GM12878 (cell line): ENCODE data around the gene ZNF790. TPM values are rescaled to one million over a fixed set of nuclear protein-coding genes. Genes with fewer than 3 reads are reported as not detected.

Source experiments
- ATAC-seq: fragments of 200-7000 bp; cut with Tn5 transposase; 3 replicates; pipeline ENCODE4 v1.9.1; 2020; ENCODE audit warnings: mild to moderate bottlenecking, moderate library complexity
- BruUV-seq: library from RNA; stranded (reverse); fragments of 400-500 nt; replicated peaks from 2 replicates; lab custom pipeline; 2021; lab: Mats Ljungman, UMichigan
- CTCF ChIA-PET: fragments of 300-600 bp; sonication (Branson Sonifier 250); formaldehyde crosslinking; extraction: SDS; loops from one replicate; lab custom pipeline; 2021; ENCODE audit warnings: inconsistent platforms; lab: Yijun Ruan, JAX
- POLR2A ChIA-PET: fragments of 350-600 bp; formaldehyde crosslinking; extraction: SDS; loops from one replicate; lab custom pipeline; 2021; ENCODE audit warnings: inconsistent platforms; lab: Charles Lee
- RAD21 ChIA-PET: fragments of 300-600 bp; sonication (Branson Sonifier 250); formaldehyde crosslinking; loops from one replicate; lab custom pipeline; 2023; ENCODE audit warnings: antibody characterized with exemption; ENCODE audit not compliant: unreplicated experiment; lab: Charles Lee
- SMC1A ChIA-PET: fragments of 300-600 bp; sonication (Branson Sonifier 250); formaldehyde crosslinking; loops from one replicate; lab custom pipeline; 2023; ENCODE audit not compliant: unreplicated experiment, uncharacterized antibody; lab: Charles Lee
- DNase-seq: peaks from one replicate; pipeline ENCODE4 v3.0.0-alpha.2; 2011; ENCODE audit warnings: low read depth, low spot score
- FAIRE-seq: peaks from 3 replicates; lab custom pipeline; 2011; peaks lifted over from hg19 to GRCh38; lab: Jason Lieb, UNC
- H2AFZ ChIP-seq: 2 replicates; pipeline ENCODE4 v1.6.0; 2011; ENCODE audit warnings: low read depth, low read length, control low read depth; ENCODE audit not compliant: control insufficient read depth
- H3K27ac ChIP-seq: 2 replicates; pipeline ENCODE4 v1.5.1; 2011; ENCODE audit warnings: control low read depth; ENCODE audit not compliant: control insufficient read depth, insufficient read depth
- H3K27me3 ChIP-seq, 2 experiments: replicated peaks in 1 of 2; 2 replicates each; pipeline versions ENCODE4 v1.6.0 to v1.6.1; 2011; ENCODE audit warnings: low read length in 1 of 2; ENCODE audit not compliant: control insufficient read depth in 2 of 2, insufficient read depth in 2 of 2
- H3K36me3 ChIP-seq, 2 experiments: 2 replicates each; pipeline ENCODE4 v1.5.1; 2011; ENCODE audit warnings: low read length in 1 of 2; ENCODE audit not compliant: control insufficient read depth in 2 of 2, insufficient read depth in 2 of 2
- H3K4me1 ChIP-seq: 2 replicates; pipeline ENCODE4 v1.6.1; 2011; ENCODE audit warnings: mild to moderate bottlenecking, low read length, moderate library complexity, mixed read lengths; ENCODE audit not compliant: control insufficient read depth, insufficient read depth
- H3K4me2 ChIP-seq: 2 replicates; pipeline ENCODE4 v1.6.0; 2011; ENCODE audit warnings: control low read depth; ENCODE audit not compliant: control insufficient read depth, insufficient read depth
- H3K4me3 ChIP-seq: fragments of 200-600 bp; sonication (generic); 2 replicates; pipeline ENCODE4 v1.5.1; 2016
- H3K79me2 ChIP-seq: 2 replicates; pipeline ENCODE4 v1.6.0; 2011; ENCODE audit warnings: low read length; ENCODE audit not compliant: control insufficient read depth, insufficient read depth
- H3K9ac ChIP-seq: 2 replicates; pipeline ENCODE4 v1.8.0; 2011; ENCODE audit warnings: low read length, control low read depth, mixed read lengths; ENCODE audit not compliant: control insufficient read depth, insufficient read depth
- H3K9me3 ChIP-seq: replicated peaks from 3 replicates; pipeline ENCODE4 v1.5.1; 2011; ENCODE audit warnings: mild to moderate bottlenecking, low read length; ENCODE audit not compliant: control insufficient read depth, insufficient read depth
- H4K20me1 ChIP-seq: 2 replicates; pipeline ENCODE4 v1.6.0; 2011; ENCODE audit not compliant: control insufficient read depth, insufficient read depth
- ASH2L ChIP-seq: fragments of 300-600, 200-600 bp; sonication (generic); IDR thresholded peaks from 2 replicates; pipeline ENCODE4 v1.6.1; 2017; ENCODE audit warnings: low read depth, mild to moderate bottlenecking, borderline replicate concordance
- CHD1 ChIP-seq: IDR thresholded peaks from 2 replicates; pipeline ENCODE4 v1.6.1; 2012; ENCODE audit warnings: low read depth, low read length, improper control_type of control experiment
- MTA3 ChIP-seq: IDR thresholded peaks from 2 replicates; pipeline ENCODE4 v1.6.1; 2012; ENCODE audit warnings: low read length, inconsistent platforms, borderline replicate concordance
- SIX5 ChIP-seq: IDR thresholded peaks from 2 replicates; pipeline ENCODE4 v1.6.1; 2011; ENCODE audit warnings: mild to moderate bottlenecking, low read depth, low read length, moderate library complexity; ENCODE audit not compliant: severe bottlenecking
- SMAD5 ChIP-seq: IDR thresholded peaks from 2 replicates; pipeline ENCODE4 v1.6.1; 2016; ENCODE audit warnings: antibody characterized with exemption, low read depth
- STAT1 ChIP-seq: fragments of 450-650 bp; conservative IDR thresholded peaks from 2 replicates; pipeline ENCODE4 v1.6.1; 2014; ENCODE audit warnings: antibody characterized with exemption, mild to moderate bottlenecking
- TAF1 ChIP-seq: IDR thresholded peaks from 2 replicates; pipeline ENCODE4 v1.6.1; 2011; ENCODE audit warnings: mild to moderate bottlenecking, low read depth, low read length, borderline replicate concordance
- ZNF622 ChIP-seq: fragments of 450-650 bp; IDR thresholded peaks from 2 replicates; pipeline ENCODE4 v1.6.1; 2017; ENCODE audit warnings: mild to moderate bottlenecking, inconsistent platforms
- WGBS: methylation state at CpG from one replicate; pipeline ENCODE4 v1.1.6; 2016; ENCODE audit warnings: low lambda C conversion rate; ENCODE audit not compliant: insufficient replicate concordance, insufficient coverage; ENCODE audit errors: missing lambda C conversion rate; 5-methylcytosine and 5-hydroxymethylcytosine counted together
- in situ Hi-C: fragments of 300-500 bp; cut with MboI; formaldehyde crosslinking; loops from 9 replicates; pipeline ENCODE4 v1.14.3; 2018; ENCODE audit warnings: mixed read lengths
- intact Hi-C: fragments of 100-400 bp; cut with micrococcal nuclease; formaldehyde crosslinking; loops from one replicate; pipeline ENCODE4 v1.14.2; 2022; ENCODE audit not compliant: unreplicated experiment
- polyA plus RNA-seq, 11 experiments: library from polyadenylated mRNA; depleted of rRNA in 4 of 11; unstranded in 6 of 11; stranded (reverse) in 5 of 11; fragments of >200 nt; fragmentation: Nextera tagmentation in 4 of 11; fragmentation: Illumina TruSeq in 1 of 11; extraction: Ambion mirVana in 4 of 11; extraction: Trizol in 1 of 11; gene quantifications; 1 replicate in 1 of 11; 2 replicates in 10 of 11; pipeline versions ENCODE4 v1.2.1 to v1.2.3, GENCODE V29; 2011 to 2016; ENCODE audit warnings: inconsistent platforms in 2 of 11, missing spikeins in 2 of 11, low read depth in 1 of 11
- total RNA-seq, 4 experiments: library from RNA; depleted of rRNA in 3 of 4; stranded (reverse); fragments of >200 nt in 3 of 4; fragmentation: Illumina TruSeq in 1 of 4; extraction: Trizol in 1 of 4; gene quantifications; 2 replicates each; pipeline versions ENCODE4 v1.2.1 to v1.2.3, GENCODE V29; 2013 to 2021
- TF ChIP-seq, protein P1 (sequence below): IDR thresholded peaks from 2 replicates; pipeline ENCODE4 v1.6.1; 2012; ENCODE audit warnings: low read depth, low read length, improper control_type of control experiment
- TF ChIP-seq, protein P2 (sequence below): fragments of 450-650 bp; formaldehyde crosslinking; IDR thresholded peaks from 2 replicates; pipeline ENCODE4 v1.4.0; 2020; ENCODE audit warnings: mild to moderate bottlenecking, moderate library complexity
- TF ChIP-seq, protein P3 (sequence below): fragments of 450-650 bp; IDR thresholded peaks from 2 replicates; pipeline ENCODE4 v1.6.1; 2017; ENCODE audit warnings: mild to moderate bottlenecking, moderate library complexity

The ZNF790 gene
- total and polyA plus RNA-seq, 10 of the 15 experiments (the other 5 are each of a cell fraction or from before 2014, with no cell fraction given), result 0.87 to 5.2 (median 2.9) TPM

DNA sequence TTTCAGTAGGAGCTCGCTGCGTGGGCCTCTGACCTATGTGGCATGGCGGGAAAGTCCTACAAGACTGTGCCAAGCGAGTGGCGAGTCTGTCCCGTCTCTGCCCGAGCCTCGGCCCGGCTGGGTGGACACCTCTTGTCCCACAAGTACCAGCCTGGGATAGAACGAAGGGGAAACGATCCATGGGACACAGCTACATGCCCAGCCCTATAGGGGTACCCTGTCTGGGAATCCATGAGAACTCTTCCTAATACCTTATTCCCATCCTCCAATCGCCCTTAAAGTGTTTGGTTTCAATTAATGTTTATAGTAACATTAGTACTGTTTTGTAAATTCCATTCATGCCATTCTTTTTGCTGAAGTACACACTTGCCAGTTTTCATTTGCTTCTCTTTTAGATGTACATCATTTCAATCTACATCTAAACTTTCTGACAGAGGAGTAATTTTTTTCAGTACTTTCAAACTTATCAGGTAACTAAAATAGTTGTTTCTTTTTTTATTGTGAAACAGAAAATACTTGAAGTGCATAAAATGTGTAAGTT, 667 bp upstream of the ZNF790 start:
- Histone ChIP-seq H3K4me3 (peak overlapping the region; percentile 79), H2AFZ (peak overlapping the region; percentile 83), H3K36me3 (peaks cover 0 to 3% of the 10 kb centered on the region in 2 experiments; a peak in 1 of 4 replicates), H3K9ac (peak overlapping the region; percentile 71), H3K79me2 (0 out of 2 replicates have a peak, but pooled peaks cover 2% of the 10 kb centered on the region), H4K20me1 (no peaks in the 10 kb centered on the region), H3K4me1 (0 out of 2 replicates have a peak, but pooled peaks cover 3% of the 10 kb centered on the region), H3K27me3 (no peaks in the 10 kb centered on the region), H3K4me2 (peak overlapping the region; percentile 90), H3K27ac (peak overlapping the region; percentile 69), H3K9me3 (peaks cover 19% of the 10 kb centered on the region)
- BruUV-seq, result TSS peak; percentile 77
- intact Hi-C loops, result loop anchor here (1.0 to 5.0 kb wide), 2 partner anchors 11 to 67 kb away; partner anchors contain the start of genes ZNF345 and ZNF850
- ATAC-seq (no peak), FAIRE-seq (no peak), DNase-seq (no peak)
- POLR2A ChIA-PET, result interaction anchor here (3.3 kb wide), 1 partner anchor 11 kb away, joined by 37 read pairs; the partner anchor contains the start of gene ZNF345
- SMC1A ChIA-PET, result interaction anchor here (4.6 kb wide), 1 partner anchor 11 kb away, joined by 37 read pairs; the partner anchor contains the start of gene ZNF345
- 22% methylated on average over 11 of the region's 12 CpGs for WGBS
- in situ Hi-C loops, result no loop called here
- CTCF ChIA-PET, result interaction anchor here (0.6 to 1.1 kb wide), 2 partner anchors 10 to 12 kb away, joined by 3 read pairs; partner anchors contain the start of gene ZNF345
- RAD21 ChIA-PET, result interaction anchor here (3.0 kb wide), 1 partner anchor 11 kb away, joined by 38 read pairs; the partner anchor contains the start of gene ZNF345
- TF ChIP-seq ZNF622 (no peak), TAF1 (no peak), SIX5 (no peak), ASH2L (no peak), CHD1 (no peak), STAT1 (no peak), MTA3 (no peak), SMAD5 (no peak)
- TF ChIP-seq, protein P1, sequence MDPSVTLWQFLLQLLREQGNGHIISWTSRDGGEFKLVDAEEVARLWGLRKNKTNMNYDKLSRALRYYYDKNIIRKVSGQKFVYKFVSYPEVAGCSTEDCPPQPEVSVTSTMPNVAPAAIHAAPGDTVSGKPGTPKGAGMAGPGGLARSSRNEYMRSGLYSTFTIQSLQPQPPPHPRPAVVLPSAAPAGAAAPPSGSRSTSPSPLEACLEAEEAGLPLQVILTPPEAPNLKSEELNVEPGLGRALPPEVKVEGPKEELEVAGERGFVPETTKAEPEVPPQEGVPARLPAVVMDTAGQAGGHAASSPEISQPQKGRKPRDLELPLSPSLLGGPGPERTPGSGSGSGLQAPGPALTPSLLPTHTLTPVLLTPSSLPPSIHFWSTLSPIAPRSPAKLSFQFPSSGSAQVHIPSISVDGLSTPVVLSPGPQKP, result no peak
- TF ChIP-seq, protein P2, sequence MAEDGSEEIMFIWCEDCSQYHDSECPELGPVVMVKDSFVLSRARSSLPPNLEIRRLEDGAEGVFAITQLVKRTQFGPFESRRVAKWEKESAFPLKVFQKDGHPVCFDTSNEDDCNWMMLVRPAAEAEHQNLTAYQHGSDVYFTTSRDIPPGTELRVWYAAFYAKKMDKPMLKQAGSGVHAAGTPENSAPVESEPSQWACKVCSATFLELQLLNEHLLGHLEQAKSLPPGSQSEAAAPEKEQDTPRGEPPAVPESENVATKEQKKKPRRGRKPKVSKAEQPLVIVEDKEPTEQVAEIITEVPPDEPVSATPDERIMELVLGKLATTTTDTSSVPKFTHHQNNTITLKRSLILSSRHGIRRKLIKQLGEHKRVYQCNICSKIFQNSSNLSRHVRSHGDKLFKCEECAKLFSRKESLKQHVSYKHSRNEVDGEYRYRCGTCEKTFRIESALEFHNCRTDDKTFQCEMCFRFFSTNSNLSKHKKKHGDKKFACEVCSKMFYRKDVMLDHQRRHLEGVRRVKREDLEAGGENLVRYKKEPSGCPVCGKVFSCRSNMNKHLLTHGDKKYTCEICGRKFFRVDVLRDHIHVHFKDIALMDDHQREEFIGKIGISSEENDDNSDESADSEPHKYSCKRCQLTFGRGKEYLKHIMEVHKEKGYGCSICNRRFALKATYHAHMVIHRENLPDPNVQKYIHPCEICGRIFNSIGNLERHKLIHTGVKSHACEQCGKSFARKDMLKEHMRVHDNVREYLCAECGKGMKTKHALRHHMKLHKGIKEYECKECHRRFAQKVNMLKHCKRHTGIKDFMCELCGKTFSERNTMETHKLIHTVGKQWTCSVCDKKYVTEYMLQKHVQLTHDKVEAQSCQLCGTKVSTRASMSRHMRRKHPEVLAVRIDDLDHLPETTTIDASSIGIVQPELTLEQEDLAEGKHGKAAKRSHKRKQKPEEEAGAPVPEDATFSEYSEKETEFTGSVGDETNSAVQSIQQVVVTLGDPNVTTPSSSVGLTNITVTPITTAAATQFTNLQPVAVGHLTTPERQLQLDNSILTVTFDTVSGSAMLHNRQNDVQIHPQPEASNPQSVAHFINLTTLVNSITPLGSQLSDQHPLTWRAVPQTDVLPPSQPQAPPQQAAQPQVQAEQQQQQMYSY (CRISPR knock-in tag), result no peak
- TF ChIP-seq, protein P3, sequence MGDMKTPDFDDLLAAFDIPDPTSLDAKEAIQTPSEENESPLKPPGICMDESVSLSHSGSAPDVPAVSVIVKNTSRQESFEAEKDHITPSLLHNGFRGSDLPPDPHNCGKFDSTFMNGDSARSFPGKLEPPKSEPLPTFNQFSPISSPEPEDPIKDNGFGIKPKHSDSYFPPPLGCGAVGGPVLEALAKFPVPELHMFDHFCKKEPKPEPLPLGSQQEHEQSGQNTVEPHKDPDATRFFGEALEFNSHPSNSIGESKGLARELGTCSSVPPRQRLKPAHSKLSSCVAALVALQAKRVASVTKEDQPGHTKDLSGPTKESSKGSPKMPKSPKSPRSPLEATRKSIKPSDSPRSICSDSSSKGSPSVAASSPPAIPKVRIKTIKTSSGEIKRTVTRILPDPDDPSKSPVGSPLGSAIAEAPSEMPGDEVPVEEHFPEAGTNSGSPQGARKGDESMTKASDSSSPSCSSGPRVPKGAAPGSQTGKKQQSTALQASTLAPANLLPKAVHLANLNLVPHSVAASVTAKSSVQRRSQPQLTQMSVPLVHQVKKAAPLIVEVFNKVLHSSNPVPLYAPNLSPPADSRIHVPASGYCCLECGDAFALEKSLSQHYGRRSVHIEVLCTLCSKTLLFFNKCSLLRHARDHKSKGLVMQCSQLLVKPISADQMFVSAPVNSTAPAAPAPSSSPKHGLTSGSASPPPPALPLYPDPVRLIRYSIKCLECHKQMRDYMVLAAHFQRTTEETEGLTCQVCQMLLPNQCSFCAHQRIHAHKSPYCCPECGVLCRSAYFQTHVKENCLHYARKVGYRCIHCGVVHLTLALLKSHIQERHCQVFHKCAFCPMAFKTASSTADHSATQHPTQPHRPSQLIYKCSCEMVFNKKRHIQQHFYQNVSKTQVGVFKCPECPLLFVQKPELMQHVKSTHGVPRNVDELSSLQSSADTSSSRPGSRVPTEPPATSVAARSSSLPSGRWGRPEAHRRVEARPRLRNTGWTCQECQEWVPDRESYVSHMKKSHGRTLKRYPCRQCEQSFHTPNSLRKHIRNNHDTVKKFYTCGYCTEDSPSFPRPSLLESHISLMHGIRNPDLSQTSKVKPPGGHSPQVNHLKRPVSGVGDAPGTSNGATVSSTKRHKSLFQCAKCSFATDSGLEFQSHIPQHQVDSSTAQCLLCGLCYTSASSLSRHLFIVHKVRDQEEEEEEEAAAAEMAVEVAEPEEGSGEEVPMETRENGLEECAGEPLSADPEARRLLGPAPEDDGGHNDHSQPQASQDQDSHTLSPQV, result no peak
